Stimulated activated naive CD8-positive, alpha-beta T cell treated with anti-CD3 and anti-CD28 coated beads, Interleukin-15, Interleukin-2, amounts not matched to agents 100 ng/mL and 50 ng/mL, for 24 hours (primary cell): Measurements from ENCODE around the gene GART.
"Not testable (repeated sequence)": the region's sequence is repeated elsewhere in the genome, so short reads cannot be mapped to it uniquely, and the experiment has no call there.

Experiments used
- H3K27ac Mint-ChIP-seq: one replicate; pipeline ENCODE4 v1.8.0; 2021; ENCODE audit warnings: mild to moderate bottlenecking, mixed read lengths
- H3K27me3 Mint-ChIP-seq: one replicate; pipeline ENCODE4 v1.8.0; 2021; ENCODE audit warnings: mixed read lengths
- H3K36me3 Mint-ChIP-seq: one replicate; pipeline ENCODE4 v1.8.0; 2021; ENCODE audit warnings: low read depth, mixed read lengths
- H3K4me1 Mint-ChIP-seq: one replicate; pipeline ENCODE4 v1.8.0; 2021; ENCODE audit warnings: low read depth, mixed read lengths
- H3K4me3 Mint-ChIP-seq: one replicate; pipeline ENCODE4 v1.8.0; 2021; ENCODE audit warnings: mild to moderate bottlenecking, mixed read lengths
- H3K9me3 Mint-ChIP-seq: one replicate; pipeline ENCODE4 v1.8.0; 2021; ENCODE audit warnings: mixed read lengths

The GART gene

DNA sequence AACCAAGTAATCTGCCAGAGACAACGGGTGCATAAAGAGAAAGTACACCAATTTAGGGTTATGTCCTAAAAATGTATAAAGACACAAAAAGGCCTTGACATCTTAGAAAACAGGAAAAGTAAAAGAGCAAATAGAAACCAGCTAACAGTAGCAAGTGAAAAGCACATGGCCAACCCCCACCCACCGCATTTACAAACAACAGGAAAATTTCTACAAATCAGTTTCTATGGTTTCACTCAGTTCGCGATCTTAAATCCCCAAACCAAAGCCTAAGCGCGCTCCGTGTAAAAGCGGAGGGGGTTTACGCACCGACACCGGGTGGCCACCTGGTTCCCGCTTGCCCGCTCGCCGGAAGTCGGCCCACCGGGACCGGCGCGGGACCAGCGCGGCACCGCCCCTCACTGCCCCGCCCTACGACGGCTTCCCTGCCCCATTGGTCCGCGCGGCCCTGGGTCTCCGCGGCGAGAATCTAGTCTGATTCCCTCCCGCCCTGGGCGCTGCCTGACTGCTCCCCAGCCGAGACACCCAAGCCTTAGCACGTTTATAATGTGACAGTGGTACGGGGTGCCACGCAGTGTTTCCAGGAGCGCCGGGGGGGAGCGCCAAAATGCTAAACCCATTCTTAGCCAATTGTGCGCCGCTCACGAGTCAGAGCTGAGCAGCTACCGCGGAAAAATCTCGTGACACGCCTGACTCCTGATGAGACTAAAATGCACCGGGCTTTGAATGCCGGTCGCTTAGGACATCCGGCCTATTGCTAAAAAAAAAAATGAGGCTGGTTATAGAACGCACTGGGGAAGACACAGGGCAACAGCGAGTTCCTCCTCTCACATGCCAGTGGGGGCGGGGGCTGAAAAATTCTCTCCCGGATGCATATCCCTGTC is at the start of gene GART:
TSS of gene GART (minus strand) at position 362 of the 884 bp plus-strand sequence. CDS start 2,802 bp downstream, outside the sequence.
- Mint-ChIP-seq H3K27ac (peak within 1 kb of the TSS; percentile 99), H3K36me3 (peaks cover 74% of the 10 kb centered on the region), H3K9me3 (no peaks in the 10 kb centered on the region), H3K4me3 (peak within 1 kb of the TSS; percentile 97), H3K4me1 (peaks cover 49% of the 10 kb centered on the region), H3K27me3 (no peaks in the 10 kb centered on the region)

DNA sequence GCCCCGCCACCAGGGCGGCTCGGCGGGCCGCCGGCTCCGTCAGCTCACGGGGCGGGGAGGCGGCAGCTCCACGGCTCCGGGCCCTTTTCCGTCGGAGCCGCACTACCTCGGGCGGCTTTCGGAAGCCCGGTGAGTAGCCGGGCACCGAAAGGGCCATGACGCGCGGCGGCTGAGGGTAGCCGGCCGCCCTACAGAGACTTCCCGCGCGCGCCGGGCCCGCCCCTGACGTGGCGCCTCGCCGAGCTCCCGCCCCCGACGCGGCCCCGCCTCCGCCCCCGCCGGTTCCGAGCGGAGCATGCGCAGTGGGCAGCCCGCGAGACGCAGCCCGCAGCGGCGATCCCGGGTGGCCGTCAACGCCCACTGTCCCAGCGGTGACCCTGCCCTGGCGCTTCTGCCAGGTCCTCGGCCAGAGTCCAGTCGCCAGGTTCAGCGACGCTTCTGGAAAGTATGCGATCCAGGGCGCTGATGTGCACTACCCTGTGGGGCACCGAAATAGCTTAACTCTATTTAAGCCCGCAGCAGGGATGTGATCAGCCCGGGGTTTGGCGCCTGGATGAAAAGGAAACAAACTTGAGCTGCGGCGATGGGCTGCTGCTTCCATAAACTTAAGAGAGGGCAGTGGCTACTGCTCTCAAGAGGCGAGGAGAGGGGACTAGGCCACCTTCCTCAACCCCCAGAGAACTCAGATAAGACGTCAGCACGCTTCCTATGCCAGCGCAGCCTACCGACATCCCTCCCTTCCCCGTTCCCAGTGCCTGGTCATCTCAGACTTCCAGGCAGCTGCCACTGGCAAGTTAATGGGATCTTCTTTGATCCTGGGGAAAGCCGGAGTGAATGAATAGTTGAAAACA is 46.8 kb upstream of the GART start, which contains the start of gene DONSON:
TSS of gene DONSON (minus strand) at position 200 of the 851 bp plus-strand sequence. CDS start at position 157, 43 bp downstream.
- Mint-ChIP-seq H3K27me3 (no peaks in the 10 kb centered on the region), H3K9me3 (no peaks in the 10 kb centered on the region), H3K4me1 (peaks cover 26% of the 10 kb centered on the region), H3K36me3 (peaks cover 26% of the 10 kb centered on the region), H3K4me3 (peak within 1 kb of the TSS; percentile 91), H3K27ac (peak within 1 kb of the TSS; percentile 84)

DNA sequence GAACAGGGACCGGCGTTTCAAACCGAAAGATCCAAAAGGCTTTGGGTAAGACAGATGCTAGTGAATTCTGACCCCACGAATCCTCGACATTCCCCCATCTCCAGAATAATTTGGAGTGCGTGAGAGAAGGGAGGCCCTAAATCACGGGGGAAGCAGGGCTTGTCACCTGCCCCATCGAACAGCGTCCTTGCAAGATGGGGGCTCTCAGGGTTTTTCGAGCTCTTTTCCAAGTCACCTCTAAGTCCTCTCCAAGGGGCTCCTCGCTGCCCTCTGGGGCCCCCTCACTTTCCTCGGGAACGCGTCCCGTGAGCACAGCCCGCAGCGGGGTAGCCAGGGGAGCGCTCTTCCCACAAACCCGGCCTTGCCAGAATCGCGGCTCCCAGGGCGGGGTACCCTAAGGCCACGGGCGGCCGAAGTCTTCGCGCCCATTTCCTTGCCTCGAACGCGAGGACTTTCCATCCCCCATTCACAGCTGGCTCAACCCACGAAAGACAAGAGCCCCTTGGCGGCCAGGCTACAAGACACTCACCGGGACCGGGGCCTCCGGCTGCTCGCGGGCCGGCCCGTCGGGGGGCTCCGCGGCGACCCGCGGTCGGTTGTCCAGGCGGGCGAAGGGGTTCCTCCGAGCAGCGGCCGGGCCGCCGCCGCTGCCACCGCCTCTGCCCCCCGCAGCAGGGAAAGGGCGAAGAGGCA is 46.0 kb upstream of the GART start:
- Mint-ChIP-seq H3K4me3 (peak overlapping the region; percentile 91), H3K36me3 (peaks cover 23% of the 10 kb centered on the region), H3K27ac (peak overlapping the region; percentile 80), H3K27me3 (no peaks in the 10 kb centered on the region), H3K9me3 (no peaks in the 10 kb centered on the region), H3K4me1 (peaks cover 26% of the 10 kb centered on the region)

DNA sequence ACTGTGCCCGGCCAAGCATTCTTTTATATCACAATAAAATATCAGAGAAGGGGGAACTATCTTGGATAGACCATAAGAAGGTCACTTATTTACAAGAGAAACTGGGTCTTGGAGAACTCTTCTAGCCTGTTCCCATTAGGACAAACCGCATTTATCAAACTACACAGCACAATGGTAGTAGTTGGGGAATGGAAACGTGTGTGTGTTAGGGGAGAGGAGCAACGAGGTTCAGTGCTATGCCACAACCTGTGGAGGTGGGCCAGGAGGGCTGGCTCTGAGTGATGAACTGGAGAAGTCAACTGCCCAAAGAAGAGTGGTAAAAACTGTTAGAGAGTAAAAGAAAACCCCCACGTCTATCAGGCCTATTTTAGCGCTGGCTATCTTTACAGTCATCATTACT is 45.0 kb upstream of the GART start:
- Mint-ChIP-seq H3K36me3 (peaks cover 30% of the 10 kb centered on the region), H3K9me3 (no peaks in the 10 kb centered on the region), H3K4me3 (peak overlapping the region; percentile 72), H3K4me1 (peaks cover 26% of the 10 kb centered on the region), H3K27ac (no peak overlapping the region), H3K27me3 (no peaks in the 10 kb centered on the region)

DNA sequence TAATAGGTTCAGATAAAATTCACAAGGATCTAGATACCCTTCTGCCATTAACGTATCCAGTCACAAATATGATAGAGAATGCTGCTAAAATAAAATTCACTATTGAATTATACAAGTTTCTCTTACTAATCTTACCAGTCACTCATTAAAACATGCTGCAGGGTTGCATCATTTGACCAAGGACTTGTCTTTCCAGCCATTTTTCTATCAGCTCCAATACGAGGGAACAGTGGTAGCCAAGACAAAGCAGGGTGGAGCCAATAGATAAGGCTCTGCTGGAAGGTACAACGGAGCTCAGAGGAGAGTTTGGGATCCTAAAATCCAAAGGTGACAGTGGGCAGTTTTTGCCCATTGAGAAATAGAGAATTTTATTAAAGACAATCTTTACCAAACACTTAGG is 42.5 kb upstream of the GART start:
- Mint-ChIP-seq H3K27ac (no peak overlapping the region), H3K9me3 (no peaks in the 10 kb centered on the region), H3K36me3 (peaks cover 40% of the 10 kb centered on the region), H3K4me1 (peaks cover 27% of the 10 kb centered on the region), H3K27me3 (no peaks in the 10 kb centered on the region), H3K4me3 (no peak overlapping the region)

DNA sequence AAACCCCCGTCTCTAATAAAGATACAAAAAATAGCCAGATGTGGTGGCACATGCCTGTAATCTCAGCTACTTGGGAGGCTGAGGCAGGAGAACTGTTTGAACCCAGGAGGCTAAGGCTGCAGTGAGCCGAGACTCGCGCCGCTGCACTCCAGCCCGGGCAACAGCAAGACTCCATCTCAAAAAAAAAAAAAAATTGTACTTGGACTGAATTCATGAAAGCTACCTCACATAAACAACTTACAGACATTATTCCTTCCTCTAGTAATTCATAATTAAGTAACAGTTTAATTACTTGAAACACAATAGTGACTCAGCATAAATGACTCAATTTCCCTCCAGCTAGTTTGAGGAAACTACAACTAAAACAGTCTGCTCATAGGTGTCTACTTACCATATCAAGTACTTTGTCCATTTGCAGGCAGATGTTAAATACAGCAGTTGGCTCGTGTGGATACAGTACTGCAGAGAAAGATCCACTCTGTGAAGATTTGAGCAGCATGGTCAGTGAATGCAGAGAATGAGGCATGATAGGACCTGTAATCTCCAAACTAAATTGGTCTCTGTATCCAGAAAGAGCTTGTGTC is 37.1 kb upstream of the GART start:
- H3K4me1 Mint-ChIP-seq = peaks cover 7% of the 10 kb centered on the region
- H3K4me3 Mint-ChIP-seq = no peak overlapping the region
- H3K36me3 Mint-ChIP-seq = peaks cover 57% of the 10 kb centered on the region
- H3K9me3 Mint-ChIP-seq = no peaks in the 10 kb centered on the region
- H3K27ac Mint-ChIP-seq = peak overlapping the region; percentile 72
- no peaks in the 10 kb centered on the region for H3K27me3 Mint-ChIP-seq

DNA sequence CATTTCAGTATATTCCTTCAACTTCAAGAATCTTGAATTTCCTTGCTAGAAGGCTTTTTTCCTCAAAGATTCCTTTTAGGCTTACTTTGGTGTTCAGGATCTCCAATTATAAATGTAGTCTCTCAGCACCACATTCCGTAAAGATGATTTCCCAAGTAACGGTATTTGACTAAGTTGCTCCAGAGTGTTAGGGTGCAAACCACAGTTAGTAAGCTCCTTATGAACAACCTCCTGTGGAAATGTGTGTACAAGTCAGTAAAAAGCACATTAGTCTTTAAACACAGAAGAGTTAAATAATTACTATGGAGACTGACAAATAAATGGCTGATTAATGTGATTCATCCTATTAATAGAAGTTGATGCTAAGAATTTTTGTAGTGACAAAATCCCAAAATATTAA is 36.3 kb upstream of the GART start:
- Mint-ChIP-seq H3K9me3 (no peaks in the 10 kb centered on the region), H3K27me3 (no peaks in the 10 kb centered on the region), H3K36me3 (peaks cover 62% of the 10 kb centered on the region), H3K4me1 (peaks cover 7% of the 10 kb centered on the region), H3K4me3 (no peak overlapping the region), H3K27ac (peak overlapping the region; percentile 33)

DNA sequence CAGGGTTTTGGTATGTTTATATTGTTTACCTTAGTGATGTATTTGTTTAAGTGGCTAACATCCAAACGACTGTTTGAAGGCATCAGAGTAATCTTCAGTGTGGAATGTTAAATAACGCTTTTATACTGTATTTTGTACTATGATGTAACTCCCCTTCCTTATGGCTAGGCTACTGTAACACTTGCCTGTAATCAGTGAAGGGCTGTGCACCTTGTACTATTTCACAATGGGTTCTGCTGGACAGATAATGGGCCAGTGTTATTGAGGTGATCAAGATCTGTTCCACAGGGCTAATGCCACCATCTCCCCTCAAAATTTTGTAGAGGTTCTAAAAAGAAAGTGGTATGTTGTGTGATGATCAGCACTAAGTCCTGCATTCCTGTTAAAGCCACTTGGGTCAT is 34.8 kb upstream of the GART start:
- H3K36me3 Mint-ChIP-seq = peaks cover 65% of the 10 kb centered on the region

DNA sequence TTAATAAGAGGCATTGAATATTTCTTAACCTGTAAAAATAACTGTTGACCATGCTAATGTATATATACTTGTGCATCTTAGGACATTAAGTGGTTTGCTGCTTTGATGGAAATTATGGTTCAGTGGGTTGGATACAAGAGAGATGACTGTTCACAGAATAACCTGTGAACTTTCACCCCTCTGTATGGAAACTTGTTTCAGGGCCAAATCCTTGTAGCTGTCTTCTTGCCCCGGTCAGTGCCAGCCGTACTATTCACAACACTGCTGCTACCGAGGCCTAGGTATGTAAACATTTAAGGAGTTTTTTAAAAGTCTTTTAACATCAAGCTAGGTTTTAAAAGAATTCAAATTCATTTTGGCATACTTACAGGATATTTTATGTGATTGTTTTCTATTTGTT is 30.4 kb upstream of the GART start:
- Mint-ChIP-seq H3K36me3 (peaks cover 73% of the 10 kb centered on the region), H3K9me3 (no peaks in the 10 kb centered on the region), H3K27me3 (no peaks in the 10 kb centered on the region)

More for the DNA sequence above, 34.8 kb upstream of the GART start:
- peak overlapping the region; percentile 31 for H3K27ac Mint-ChIP-seq
- H3K4me3 Mint-ChIP-seq, H3K4me1 Mint-ChIP-seq, H3K9me3 Mint-ChIP-seq, H3K27me3 Mint-ChIP-seq: not testable (repeated sequence)

DNA sequence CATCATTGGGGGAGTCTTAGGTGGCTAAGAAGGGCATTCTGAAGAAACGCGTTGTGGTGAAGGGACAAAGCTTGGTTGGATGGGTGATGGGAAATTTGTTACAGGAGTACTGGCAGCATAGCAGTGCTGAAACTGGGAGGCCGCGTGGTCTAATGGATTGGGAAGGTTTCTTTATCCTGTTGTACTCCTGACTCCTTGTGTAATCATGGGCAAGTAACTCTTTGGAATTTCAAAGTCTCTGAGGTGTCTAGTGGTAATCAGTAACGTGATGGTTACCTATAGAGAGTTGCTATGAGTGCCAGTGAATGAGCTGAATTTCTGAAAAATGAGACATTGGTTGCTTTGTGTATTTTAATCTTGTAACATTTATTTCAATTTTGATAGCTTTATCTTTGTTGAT is 28.1 kb upstream of the GART start:
- H3K4me1 Mint-ChIP-seq = peaks cover 23% of the 10 kb centered on the region
- no peaks in the 10 kb centered on the region for H3K27me3 Mint-ChIP-seq
- peak overlapping the region; percentile 39 for H3K27ac Mint-ChIP-seq
- H3K9me3 Mint-ChIP-seq = no peaks in the 10 kb centered on the region
- H3K4me3 Mint-ChIP-seq = no peak overlapping the region
- peaks cover 69% of the 10 kb centered on the region for H3K36me3 Mint-ChIP-seq

More for the DNA sequence above, 30.4 kb upstream of the GART start:
- Mint-ChIP-seq H3K4me3 (no peak overlapping the region), H3K4me1 (peaks cover 19% of the 10 kb centered on the region), H3K27ac (no peak overlapping the region)

DNA sequence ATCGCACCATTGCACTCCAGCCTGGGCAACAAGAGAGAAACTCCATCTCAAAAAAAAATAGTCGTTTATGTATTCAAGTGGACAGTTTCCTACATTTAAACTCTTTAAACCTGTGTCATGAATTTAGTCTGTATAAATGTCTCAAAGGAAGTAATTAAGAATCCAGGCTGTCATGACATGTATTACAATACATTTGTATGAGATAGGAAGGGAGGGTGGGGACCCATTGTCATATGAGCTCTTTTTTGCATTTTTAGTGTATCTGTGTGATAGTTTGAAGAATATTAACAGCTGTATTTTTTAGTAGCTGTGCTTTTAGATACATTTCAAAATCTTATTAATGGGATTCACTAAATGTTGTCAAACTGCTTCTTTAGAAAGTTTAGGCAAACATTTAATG is 26.5 kb upstream of the GART start:
- Mint-ChIP-seq H3K27ac (no peak overlapping the region), H3K9me3 (no peaks in the 10 kb centered on the region), H3K27me3 (no peaks in the 10 kb centered on the region), H3K36me3 (peaks cover 66% of the 10 kb centered on the region), H3K4me1 (peaks cover 23% of the 10 kb centered on the region), H3K4me3 (no peak overlapping the region)

DNA sequence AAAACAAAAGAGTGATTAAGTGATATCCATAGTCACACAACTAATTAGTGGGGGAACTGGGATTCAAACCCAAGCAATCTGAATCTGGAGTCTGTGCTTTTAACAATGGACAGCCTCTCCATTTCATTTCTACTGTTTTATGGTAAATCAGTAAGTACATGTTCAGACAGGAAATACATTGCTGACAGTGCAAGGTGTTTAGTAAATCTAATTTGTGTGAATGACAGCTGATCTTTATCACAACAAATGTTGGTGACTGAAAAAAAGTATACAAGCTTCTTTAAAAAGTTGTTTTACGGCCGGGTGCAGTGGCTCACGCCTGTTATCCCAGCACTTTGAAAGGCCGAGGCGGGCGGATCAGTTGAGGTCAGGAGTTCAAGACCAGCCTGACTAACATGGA is 26.0 kb upstream of the GART start:
- Mint-ChIP-seq H3K36me3 (peaks cover 68% of the 10 kb centered on the region), H3K4me1 (peaks cover 26% of the 10 kb centered on the region), H3K27me3 (no peaks in the 10 kb centered on the region), H3K9me3 (no peaks in the 10 kb centered on the region), H3K27ac (no peak overlapping the region), H3K4me3 (no peak overlapping the region)

DNA sequence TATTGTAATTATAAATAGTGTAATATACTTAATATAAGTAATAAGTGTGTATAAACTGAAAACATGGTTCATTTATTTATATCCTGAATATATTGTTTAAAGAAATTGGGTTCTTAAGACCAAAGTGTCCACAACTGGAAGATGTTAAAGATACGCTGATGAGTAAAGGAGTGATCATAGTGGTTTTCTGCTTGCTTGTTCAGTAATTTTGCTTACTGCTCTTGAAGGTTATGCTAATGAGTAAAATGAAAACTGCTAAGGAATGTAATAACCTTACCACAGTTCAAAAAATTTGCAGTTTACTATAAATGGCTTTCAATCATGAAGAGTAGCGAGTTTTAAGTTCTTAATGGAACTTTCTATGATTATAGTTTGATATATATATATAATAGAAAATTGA is 24.6 kb upstream of the GART start:
- H3K27me3 Mint-ChIP-seq = no peaks in the 10 kb centered on the region
- H3K27ac Mint-ChIP-seq = no peak overlapping the region
- H3K4me1 Mint-ChIP-seq = peaks cover 31% of the 10 kb centered on the region
- no peaks in the 10 kb centered on the region for H3K9me3 Mint-ChIP-seq
- H3K36me3 Mint-ChIP-seq = peaks cover 66% of the 10 kb centered on the region
- H3K4me3 Mint-ChIP-seq = no peak overlapping the region

DNA sequence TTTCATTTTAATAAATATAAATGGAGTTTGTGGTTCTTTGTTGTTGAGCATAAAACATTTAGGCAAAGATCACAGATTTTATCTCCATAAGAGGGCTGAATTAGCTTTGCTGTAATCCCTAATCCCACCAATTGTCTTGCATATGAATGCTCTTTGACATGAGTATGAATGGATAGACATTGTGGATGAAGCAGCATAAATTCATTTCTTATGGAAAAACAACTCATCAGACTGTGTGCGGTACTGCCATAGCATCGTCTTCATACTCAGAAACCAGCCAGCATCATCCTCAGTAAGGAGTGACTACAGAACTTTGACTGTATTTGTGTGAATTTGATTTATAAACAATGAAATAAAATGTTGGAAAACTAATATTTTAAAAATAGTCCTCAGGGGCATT is 20.5 kb upstream of the GART start:
- H3K36me3 Mint-ChIP-seq = peaks cover 77% of the 10 kb centered on the region

More for the DNA sequence above, 20.5 kb upstream of the GART start:
- Mint-ChIP-seq H3K4me1 (peaks cover 51% of the 10 kb centered on the region), H3K27ac (no peak overlapping the region), H3K9me3 (no peaks in the 10 kb centered on the region), H3K4me3 (no peak overlapping the region), H3K27me3 (no peaks in the 10 kb centered on the region)
